Testis (tissue), 2 donors: ENCODE results near the gene RNF113B.

ENCODE experiments used
- POLR2A ChIP-seq: fragments of 450-650 bp; IDR thresholded peaks from one replicate; pipeline ENCODE4 v1.6.1; 2017; ENCODE audit warnings: antibody characterized with exemption, mild to moderate bottlenecking, moderate library complexity
- TF ChIP-seq, protein P1 (sequence below), 3 experiments: fragments of 450-650 bp in 2 of 3; fragments of 200-600 bp in 1 of 3; sonication (generic) in 1 of 3; IDR thresholded peaks; one replicate each; pipeline ENCODE4 v1.5.1; 2016 to 2019; ENCODE audit warnings: antibody characterized with exemption in 3 of 3, mild to moderate bottlenecking in 2 of 3, moderate library complexity in 1 of 3

DNA sequence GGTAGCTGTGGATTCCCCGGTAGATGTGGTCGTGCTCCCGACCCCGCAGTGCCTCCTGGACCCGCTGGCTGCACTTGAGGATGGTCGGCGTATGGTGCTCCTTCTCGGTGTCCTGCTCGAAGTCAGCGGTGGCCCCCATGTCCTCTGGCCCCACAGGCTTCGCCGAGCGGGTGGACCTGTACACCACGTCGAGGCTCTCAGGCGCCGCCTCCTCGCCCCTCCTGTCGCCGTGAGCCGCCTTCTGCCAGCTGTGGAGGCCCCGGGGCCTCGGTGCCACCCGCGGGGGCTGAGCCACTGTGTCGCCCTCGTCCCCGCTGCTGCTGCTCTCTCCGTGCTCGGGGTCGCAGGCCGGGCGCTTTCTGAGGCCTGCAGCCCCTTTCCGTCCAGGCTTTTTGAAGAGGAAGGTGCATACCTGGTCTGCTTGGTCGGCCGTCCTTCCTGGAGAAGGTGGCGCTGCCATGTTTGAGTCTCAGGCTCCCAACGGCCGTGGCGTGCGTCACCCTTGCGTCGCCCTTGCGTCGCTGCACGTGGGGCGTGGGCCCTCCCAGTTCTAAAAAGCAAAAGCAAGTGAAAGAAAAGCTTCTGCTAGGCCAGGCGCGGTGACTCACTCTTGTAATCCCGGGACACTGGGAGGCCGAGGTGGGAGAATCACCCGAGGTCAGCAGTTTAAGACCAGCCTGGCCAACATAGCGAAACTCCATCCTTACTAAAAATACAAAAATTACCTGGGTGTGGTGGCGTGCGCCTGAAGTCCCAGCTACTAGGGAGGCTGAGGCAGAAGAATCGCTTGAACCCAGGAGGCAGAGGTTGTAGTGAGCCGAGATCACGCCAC lies at the start of gene RNF113B:
- TF ChIP-seq POLR2A: no peak
- TF ChIP-seq, protein P1, sequence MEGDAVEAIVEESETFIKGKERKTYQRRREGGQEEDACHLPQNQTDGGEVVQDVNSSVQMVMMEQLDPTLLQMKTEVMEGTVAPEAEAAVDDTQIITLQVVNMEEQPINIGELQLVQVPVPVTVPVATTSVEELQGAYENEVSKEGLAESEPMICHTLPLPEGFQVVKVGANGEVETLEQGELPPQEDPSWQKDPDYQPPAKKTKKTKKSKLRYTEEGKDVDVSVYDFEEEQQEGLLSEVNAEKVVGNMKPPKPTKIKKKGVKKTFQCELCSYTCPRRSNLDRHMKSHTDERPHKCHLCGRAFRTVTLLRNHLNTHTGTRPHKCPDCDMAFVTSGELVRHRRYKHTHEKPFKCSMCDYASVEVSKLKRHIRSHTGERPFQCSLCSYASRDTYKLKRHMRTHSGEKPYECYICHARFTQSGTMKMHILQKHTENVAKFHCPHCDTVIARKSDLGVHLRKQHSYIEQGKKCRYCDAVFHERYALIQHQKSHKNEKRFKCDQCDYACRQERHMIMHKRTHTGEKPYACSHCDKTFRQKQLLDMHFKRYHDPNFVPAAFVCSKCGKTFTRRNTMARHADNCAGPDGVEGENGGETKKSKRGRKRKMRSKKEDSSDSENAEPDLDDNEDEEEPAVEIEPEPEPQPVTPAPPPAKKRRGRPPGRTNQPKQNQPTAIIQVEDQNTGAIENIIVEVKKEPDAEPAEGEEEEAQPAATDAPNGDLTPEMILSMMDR (IDR thresholded peaks at IDR 0.05): no peak
